GM06990 (cell line): Measurements from ENCODE around the gene C1R.

ENCODE experiments used
- DNase-seq: peaks from one replicate; pipeline ENCODE4 v3.0.0-alpha.2; 2011; ENCODE audit not compliant: insufficient read length; ENCODE audit errors: extremely low read depth
- H3K27me3 ChIP-seq: replicated peaks from 2 replicates; pipeline ENCODE4 v1.6.0; 2011; ENCODE audit warnings: low read length; ENCODE audit not compliant: control insufficient read depth, insufficient read depth
- H3K36me3 ChIP-seq: 2 replicates; pipeline ENCODE4 v1.5.1; 2011; ENCODE audit warnings: low read length; ENCODE audit not compliant: control insufficient read depth, insufficient read depth
- H3K4me3 ChIP-seq: replicated peaks from 2 replicates; pipeline ENCODE4 v1.5.1; 2011; ENCODE audit warnings: low read depth, mild to moderate bottlenecking, control low read depth, low read length
- CTCF ChIP-seq: IDR thresholded peaks from 2 replicates; pipeline ENCODE4 v1.5.1; 2011; ENCODE audit warnings: low read length, control low read depth, mild to moderate bottlenecking, inconsistent platforms; ENCODE audit not compliant: insufficient read depth, poor library complexity, severe bottlenecking

The C1R gene

DNA sequence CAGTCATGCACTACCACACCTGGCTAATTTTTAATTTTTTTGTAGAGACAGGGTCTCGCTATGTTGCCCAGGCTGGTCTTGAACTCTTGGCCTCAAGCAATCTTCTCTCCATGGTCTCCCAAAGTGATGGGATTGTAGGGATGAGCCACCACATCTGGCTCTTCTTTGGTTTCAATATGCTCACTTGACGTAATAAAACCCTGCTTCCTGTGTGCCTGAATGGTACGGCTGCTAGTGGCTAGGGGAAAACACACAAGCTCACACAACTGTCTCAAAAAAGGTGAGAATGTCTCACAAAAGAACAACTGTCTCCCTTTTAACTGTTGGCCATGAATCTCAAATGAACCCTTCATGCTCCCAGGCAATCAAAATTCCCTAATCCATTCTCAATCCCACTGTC lies 16.7 kb downstream of the C1R start:
- TF ChIP-seq CTCF, result no peak
- Histone ChIP-seq H3K4me3 (no peak overlapping the region), H3K27me3 (no peaks in the 10 kb centered on the region), H3K36me3 (no peaks in the 10 kb centered on the region)
- DNase-seq, result no peak

DNA sequence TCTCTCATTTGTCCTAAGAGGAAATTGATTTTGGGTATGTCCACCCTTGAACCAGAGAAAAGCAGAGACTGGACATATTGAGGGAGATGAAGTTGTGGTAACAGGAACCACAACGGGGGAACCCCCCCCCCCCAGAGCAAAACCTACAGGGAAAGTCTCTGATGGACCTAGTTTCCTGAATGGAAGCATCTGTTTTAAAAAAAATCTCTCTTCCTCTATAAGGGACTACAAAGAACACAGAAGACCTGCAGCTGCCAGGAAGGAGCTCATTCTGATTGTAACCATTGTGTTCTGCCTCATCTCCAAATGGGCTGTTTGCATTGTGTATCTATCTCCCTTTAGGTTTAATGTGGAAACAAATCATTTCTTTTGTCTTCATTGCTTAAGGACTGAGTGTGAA lies 18.3 kb downstream of the C1R start:
- no peak for TF ChIP-seq CTCF
- Histone ChIP-seq H3K36me3 (no peaks in the 10 kb centered on the region), H3K4me3 (no peak overlapping the region), H3K27me3 (no peaks in the 10 kb centered on the region; the same call in 1 of the 2 replicates)
- DNase-seq, result no peak

DNA sequence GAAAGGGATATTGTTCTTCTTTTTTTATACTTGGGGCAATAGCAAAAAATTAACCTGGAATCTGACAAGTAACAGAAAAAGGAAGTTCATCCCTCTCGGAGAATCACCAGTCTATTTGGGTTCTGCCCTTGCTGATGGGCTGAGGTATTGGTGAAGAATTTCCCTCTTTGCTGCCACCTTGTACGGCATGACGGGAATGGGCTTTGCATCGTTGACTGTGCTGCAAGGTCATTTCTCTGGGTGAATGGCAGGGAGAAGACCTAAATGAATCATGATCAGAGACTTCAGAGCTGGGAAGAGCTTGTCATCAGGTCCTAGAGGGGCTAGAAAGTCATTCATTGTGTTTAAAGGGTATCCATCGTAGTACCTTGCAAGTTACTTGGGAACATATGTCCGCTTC lies 19.7 kb downstream of the C1R start:
- H3K36me3 ChIP-seq, result no peaks in the 10 kb centered on the region
- no peaks in the 10 kb centered on the region; the same call in 1 of the 2 replicates for H3K27me3 ChIP-seq
- no peak overlapping the region for H3K4me3 ChIP-seq
- no peak for TF ChIP-seq CTCF
- DNase-seq, result no peak

DNA sequence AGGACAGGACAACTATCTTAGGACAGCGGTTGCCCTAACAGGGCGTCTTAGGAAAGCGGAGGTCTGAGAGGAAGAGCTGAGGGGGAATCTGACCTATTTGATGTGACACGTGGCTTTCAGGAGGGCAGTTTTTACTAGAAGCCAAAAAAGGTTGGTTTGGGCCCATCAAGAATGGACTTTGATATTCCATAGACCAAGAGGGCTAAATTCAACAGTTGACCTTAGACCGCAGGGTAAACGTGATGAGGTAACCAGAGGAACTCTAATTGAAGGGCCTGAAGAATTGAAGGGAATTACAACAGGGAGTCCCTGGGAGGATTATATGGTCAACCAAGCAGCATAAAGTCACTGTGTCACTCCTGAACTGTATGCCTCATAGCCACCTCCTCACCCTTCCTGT lies 20.2 kb downstream of the C1R start:
- Histone ChIP-seq H3K4me3 (no peak overlapping the region), H3K27me3 (no peaks in the 10 kb centered on the region; the same call in 1 of the 2 replicates), H3K36me3 (no peaks in the 10 kb centered on the region)
- no peak for DNase-seq
- TF ChIP-seq CTCF, result no peak

DNA sequence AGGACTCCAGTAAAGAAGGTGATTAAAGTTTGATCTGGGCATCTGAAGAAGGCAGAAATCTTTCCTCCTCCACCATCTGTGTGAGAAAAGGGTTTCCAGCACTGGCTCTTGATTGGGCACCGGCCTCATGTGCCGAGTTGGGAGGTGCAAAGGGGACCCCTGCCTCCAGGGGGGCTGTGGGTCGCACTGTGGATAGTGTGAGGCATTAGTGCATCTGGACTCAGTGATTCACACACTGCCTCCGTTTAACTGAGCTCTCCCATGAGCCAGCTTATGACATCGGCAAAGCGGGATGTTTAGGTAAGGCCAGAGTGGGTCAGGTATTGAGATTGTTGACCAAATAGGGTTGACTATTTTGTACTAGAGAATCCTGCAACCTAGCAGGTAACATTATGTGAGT lies 22.9 kb downstream of the C1R start:
- H3K27me3 ChIP-seq, result no peaks in the 10 kb centered on the region; the same call in 1 of the 2 replicates
- H3K36me3 ChIP-seq, result no peaks in the 10 kb centered on the region
- DNase-seq, result no peak
- TF ChIP-seq CTCF, result no peak
- no peak overlapping the region for H3K4me3 ChIP-seq

- H3K36me3 ChIP-seq, result no peaks in the 10 kb centered on the region
- DNase-seq, result no peak
- no peak for TF ChIP-seq CTCF
- no peaks in the 10 kb centered on the region; the same call in 1 of the 2 replicates for H3K27me3 ChIP-seq
- no peak overlapping the region for H3K4me3 ChIP-seq
Observed at GRCh38 chr12:7068994-7069346, 23.3 kb downstream of the C1R start.
